ENCODE results near the gene GALNT16. TPM values are rescaled to one million over a fixed set of nuclear protein-coding genes. Genes with fewer than 3 reads are reported as not detected.
A peak's percentile ranks its signal among the peaks of the same experiment; 100 is the strongest.

Gene GALNT16
- polyA plus RNA-seq, 3 donors, result 0.01 TPM; not detected in 2

- 69% methylated on average over 11 of the region's 12 CpGs for WGBS (ENCODE audit: insufficient coverage)
- H3K4me1 ChIP-seq (ENCODE audit: control insufficient read depth in 1 of 2, insufficient read depth in 2 of 2, low read length in 2 of 2), result no peaks in the 10 kb centered on the region
- intact Hi-C loops (cut with micrococcal nuclease), result no loop called here
- no peaks in the 10 kb centered on the region for H3K27me3 ChIP-seq (ENCODE audit: control insufficient read depth in 2 of 2, insufficient read depth in 2 of 2, low read length in 2 of 2)
- H3K9me3 Mint-ChIP-seq, result no peaks in the 10 kb centered on the region
- no peak overlapping the region for H2AFZ ChIP-seq (ENCODE audit: insufficient read depth, low read depth, low read length, poor library complexity, severe bottlenecking)
- H3K4me3 Mint-ChIP-seq, result no peak overlapping the region
- no peak overlapping the region for H3K4me2 ChIP-seq (replicated peaks; ENCODE audit: extremely low read depth, low read length, poor library complexity, severe bottlenecking)
- H4K20me1 ChIP-seq (ENCODE audit: insufficient read depth, low read length), result no peaks in the 10 kb centered on the region
- H3K36me3 ChIP-seq (replicated peaks in 1 of 2; ENCODE audit: control insufficient read depth in 1 of 2, insufficient read depth in 2 of 2, low read length in 2 of 2), result no peaks in the 10 kb centered on the region
- no peaks in the 10 kb centered on the region for H3K9me3 ChIP-seq (replicated peaks in 1 of 2; ENCODE audit: control insufficient read depth in 1 of 2, insufficient read depth in 1 of 2, low read length in 2 of 2)
- no peaks in the 10 kb centered on the region for H3K36me3 Mint-ChIP-seq
- H3K4me3 ChIP-seq (replicated peaks in 1 of 3; ENCODE audit: low read depth in 2 of 3, low read length in 3 of 3), result no peak overlapping the region
- H3K4me1 Mint-ChIP-seq, result peaks cover 6% of the 10 kb centered on the region
- H3K79me2 ChIP-seq (ENCODE audit: insufficient read depth, low read length), result no peaks in the 10 kb centered on the region
- no peak overlapping the region for H3K27ac ChIP-seq (ENCODE audit: low read depth in 1 of 2, low read length in 2 of 2)
- peaks cover 5 to 9% (median 8%) of the 10 kb centered on the region in 3 donors for H3K27me3 Mint-ChIP-seq (ENCODE audit: low read depth in 3 of 3)
- DNase-seq, result no peak
- no peak for TF ChIP-seq CTCF (IDR thresholded peaks at IDR 0.05)
- no peak overlapping the region for H3K27ac Mint-ChIP-seq
- peak overlapping the region; percentile 15 for H3K9ac ChIP-seq (ENCODE audit: insufficient read depth, low read length, poor library complexity, severe bottlenecking)
These were observed 98.4 kb downstream of the GALNT16 start for GRCh38 chr14:69358233-69358963.

GRCh38 chr14:69358966-69359365 lies 99.0 kb downstream of the GALNT16 start:
- Mint-ChIP-seq H3K27me3 (ENCODE audit: low read depth in 3 of 3) (peaks cover 4 to 9% (median 8%) of the 10 kb centered on the region in 3 donors), H3K4me1 (peaks cover 6% of the 10 kb centered on the region), H3K36me3 (no peaks in the 10 kb centered on the region), H3K4me3 (no peak overlapping the region), H3K27ac (no peak overlapping the region), H3K9me3 (no peaks in the 10 kb centered on the region)
- Histone ChIP-seq H3K27ac (ENCODE audit: low read depth in 1 of 2, low read length in 2 of 2) (no peak overlapping the region), H4K20me1 (ENCODE audit: insufficient read depth, low read length) (no peaks in the 10 kb centered on the region), H3K4me3 (replicated peaks in 1 of 3; ENCODE audit: low read depth in 2 of 3, low read length in 3 of 3) (no peak overlapping the region), H3K9ac (ENCODE audit: insufficient read depth, low read length, poor library complexity, severe bottlenecking) (no peak overlapping the region), H3K36me3 (replicated peaks in 1 of 2; ENCODE audit: control insufficient read depth in 1 of 2, insufficient read depth in 2 of 2, low read length in 2 of 2) (no peaks in the 10 kb centered on the region), H2AFZ (ENCODE audit: insufficient read depth, low read depth, low read length, poor library complexity, severe bottlenecking) (no peak overlapping the region), H3K9me3 (replicated peaks in 1 of 2; ENCODE audit: control insufficient read depth in 1 of 2, insufficient read depth in 1 of 2, low read length in 2 of 2) (no peaks in the 10 kb centered on the region), H3K4me2 (replicated peaks; ENCODE audit: extremely low read depth, low read length, poor library complexity, severe bottlenecking) (no peak overlapping the region), H3K79me2 (ENCODE audit: insufficient read depth, low read length) (no peaks in the 10 kb centered on the region), H3K4me1 (ENCODE audit: control insufficient read depth in 1 of 2, insufficient read depth in 2 of 2, low read length in 2 of 2) (no peaks in the 10 kb centered on the region), H3K27me3 (ENCODE audit: control insufficient read depth in 2 of 2, insufficient read depth in 2 of 2, low read length in 2 of 2) (no peaks in the 10 kb centered on the region)
- TF ChIP-seq CTCF (IDR thresholded peaks at IDR 0.05), result no peak
- 86% methylated on average over 2 of the region's 3 CpGs for WGBS (ENCODE audit: insufficient coverage)
- DNase-seq, result no peak
- intact Hi-C loops (cut with micrococcal nuclease), result no loop called here
